GM19099 (cell line): ENCODE measurements around the gene DHFR2.

Source experiments
- POLR2A ChIP-seq: IDR thresholded peaks from 3 replicates; pipeline ENCODE4 v1.6.1; 2011; ENCODE audit warnings: low read depth; ENCODE audit not compliant: insufficient read length; ENCODE audit errors: extremely low read depth

DHFR2 gene

GRCh38 chr3:94024385-94024784 is 38.3 kb downstream of the DHFR2 start:
- TF ChIP-seq POLR2A: no peak

GRCh38 chr3:94020293-94020692 is 42.4 kb downstream of the DHFR2 start:
- no peak for TF ChIP-seq POLR2A

DNA sequence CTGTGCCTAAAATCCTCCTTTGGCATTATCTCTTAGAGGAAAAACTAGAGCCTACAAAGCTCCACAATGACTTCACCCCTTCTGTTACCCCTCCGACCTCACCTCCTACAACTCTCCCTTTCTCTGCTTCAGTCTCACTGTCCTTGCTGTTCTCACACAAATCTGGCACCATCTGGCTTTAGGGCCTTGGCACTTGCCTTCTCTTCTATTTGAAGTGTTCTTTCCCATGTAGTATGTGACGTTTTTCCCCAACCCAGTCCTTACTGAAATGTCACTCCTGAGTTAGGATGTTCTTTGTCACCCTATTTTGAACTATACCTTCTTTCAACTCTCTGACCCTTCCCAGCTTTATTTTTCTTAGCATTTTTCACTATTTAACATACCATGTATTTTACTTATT is 43.1 kb downstream of the DHFR2 start:
- TF ChIP-seq POLR2A: no peak

DNA sequence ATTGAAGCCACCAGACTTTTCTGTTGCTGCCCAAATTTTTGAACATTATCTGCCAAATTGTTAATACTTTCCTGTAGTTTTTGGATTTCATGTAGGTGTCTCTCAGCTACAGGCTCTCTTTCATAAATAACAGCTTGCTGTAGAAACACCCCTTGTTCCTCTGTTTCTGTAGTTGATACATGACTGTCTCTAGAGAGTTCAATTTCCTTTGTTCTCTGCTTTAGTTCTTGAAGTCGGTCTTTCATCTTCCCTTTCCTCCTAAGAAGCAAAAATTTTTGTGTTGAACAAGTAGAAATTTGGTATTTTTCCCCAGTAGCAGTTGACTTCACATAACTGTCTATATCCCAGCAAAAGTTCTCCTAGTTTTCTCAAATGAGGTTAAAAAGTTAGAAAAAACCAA is 47.7 kb downstream of the DHFR2 start:
- no peak for TF ChIP-seq POLR2A

- no peak for TF ChIP-seq POLR2A
Observed at GRCh38 chr3:94012185-94012584, 50.5 kb downstream of the DHFR2 start.

DNA sequence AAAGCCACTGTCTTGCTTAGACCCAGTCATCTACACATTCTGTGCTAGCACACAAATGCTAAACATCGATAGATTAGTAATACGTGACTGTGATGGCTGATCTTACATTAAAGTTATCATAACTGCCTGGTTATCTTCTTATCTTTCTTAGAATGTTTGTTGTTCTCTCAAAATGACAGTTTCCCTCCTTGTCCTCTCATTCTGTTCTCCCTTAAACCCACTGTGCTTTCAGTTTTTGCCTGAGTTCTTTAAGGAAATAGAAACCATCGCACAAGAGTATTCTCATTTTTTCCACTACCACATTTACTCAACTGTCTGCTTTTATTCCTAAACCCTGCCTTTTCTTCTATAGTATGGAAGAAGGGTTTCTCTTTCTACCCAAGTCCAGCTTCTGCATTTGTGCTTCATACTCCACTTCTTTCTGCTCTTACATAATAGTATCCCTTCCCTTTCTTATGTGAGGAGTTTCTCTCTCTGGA is 51.4 kb downstream of the DHFR2 start:
- no peak for TF ChIP-seq POLR2A

GRCh38 chr3:94009608-94010007 is 53.1 kb downstream of the DHFR2 start:
- no peak for TF ChIP-seq POLR2A

- no peak for TF ChIP-seq POLR2A
Observed at GRCh38 chr3:94008253-94008652, 54.5 kb downstream of the DHFR2 start.
